PC-3 (cell line): ENCODE measurements around the gene GABRA6. TPM values are rescaled to one million over a fixed set of nuclear protein-coding genes. Genes with fewer than 3 reads are reported as not detected.

Source experiments
- ATAC-seq: fragments of 200-7000 bp; cut with Tn5 transposase; 2 replicates; pipeline ENCODE4 v1.9.1; 2020; ENCODE audit warnings: mild to moderate bottlenecking, moderate library complexity
- BruUV-seq: library from RNA; stranded (reverse); fragments of 400-500 nt; replicated peaks from 2 replicates; lab custom pipeline; 2021; lab: Mats Ljungman, UMichigan
- CTCF ChIA-PET: fragments of 300-600 bp; sonication (Branson Sonifier 250); formaldehyde crosslinking; loops from one replicate; lab custom pipeline; 2022; ENCODE audit warnings: antibody characterized with exemption; lab: Charles Lee
- POLR2A ChIA-PET: fragments of 300-600 bp; sonication (Branson Sonifier 250); formaldehyde crosslinking; loops from one replicate; lab custom pipeline; 2022; ENCODE audit warnings: antibody characterized with exemption; ENCODE audit not compliant: unreplicated experiment; lab: Charles Lee
- DNase-seq: peaks from one replicate; pipeline ENCODE4 v3.0.0-alpha.2; 2015
- H2AFZ ChIP-seq: fragments of 300-600 bp; sonication (generic); 2 replicates; pipeline ENCODE4 v1.6.0; 2016; ENCODE audit warnings: antibody characterized with exemption, low read length
- H3F3A ChIP-seq: fragments of 300-600 bp; sonication (generic); one replicate; pipeline ENCODE4 v1.6.0; 2017; ENCODE audit warnings: antibody characterized with exemption, low read length, control low read depth, mild to moderate bottlenecking; ENCODE audit not compliant: unreplicated experiment
- H3K27ac ChIP-seq: fragments of 300-600 bp; sonication (generic); 2 replicates; pipeline ENCODE4 v1.5.1; 2016; ENCODE audit warnings: mild to moderate bottlenecking, low read length
- H3K27me3 ChIP-seq: fragments of 300-600 bp; sonication (generic); 2 replicates; pipeline ENCODE4 v1.6.1; 2016; ENCODE audit warnings: low read length, mixed read lengths
- H3K36me3 ChIP-seq: fragments of 300-600 bp; sonication (generic); 2 replicates; pipeline ENCODE4 v1.6.1; 2016; ENCODE audit warnings: low read depth, mixed run types, low read length, mixed read lengths
- H3K4me1 ChIP-seq: fragments of 300-600 bp; sonication (generic); 2 replicates; pipeline ENCODE4 v1.5.1; 2016; ENCODE audit warnings: low read length; ENCODE audit not compliant: insufficient read depth
- H3K4me2 ChIP-seq: fragments of 300-600 bp; sonication (generic); 2 replicates; pipeline ENCODE4 v1.6.0; 2016; ENCODE audit warnings: low read length
- H3K4me3 ChIP-seq: fragments of 300-600 bp; sonication (generic); 2 replicates; pipeline ENCODE4 v1.5.1; 2016; ENCODE audit warnings: mild to moderate bottlenecking, low read length, mixed read lengths
- H3K79me2 ChIP-seq: fragments of 300-600 bp; sonication (generic); 2 replicates; pipeline ENCODE4 v1.6.1; 2017; ENCODE audit warnings: low read length, mixed read lengths
- H3K9ac ChIP-seq: fragments of 300-600 bp; sonication (generic); 2 replicates; pipeline ENCODE4 v1.6.0; 2016; ENCODE audit warnings: mild to moderate bottlenecking, low read length
- H3K9me2 ChIP-seq: fragments of 300-600 bp; sonication (generic); replicated peaks from 2 replicates; pipeline ENCODE4 v1.6.1; 2016; ENCODE audit warnings: mixed run types, low read length, mixed read lengths
- H3K9me3 ChIP-seq: fragments of 300-600 bp; sonication (generic); 2 replicates; pipeline ENCODE4 v1.6.1; 2016; ENCODE audit warnings: low read length, mixed read lengths
- H4K20me1 ChIP-seq: fragments of 300-600 bp; sonication (generic); 2 replicates; pipeline ENCODE4 v1.6.1; 2016; ENCODE audit warnings: low read length, mixed read lengths
- CTCF ChIP-seq: fragments of 300-600 bp; sonication (generic); conservative IDR thresholded peaks from 2 replicates; pipeline ENCODE4 v1.5.1; 2017; ENCODE audit warnings: antibody characterized with exemption, low read depth, mild to moderate bottlenecking, low read length
- EZH2 ChIP-seq: fragments of 300-600 bp; sonication (generic); IDR thresholded peaks from one replicate; pipeline ENCODE4 v1.6.1; 2017; ENCODE audit warnings: antibody characterized with exemption, mild to moderate bottlenecking, low read length; ENCODE audit not compliant: unreplicated experiment
- EZH2phosphoT487 ChIP-seq: fragments of 300-600 bp; sonication (generic); IDR thresholded peaks from 2 replicates; pipeline ENCODE4 v1.6.1; 2018; ENCODE audit warnings: mild to moderate bottlenecking, antibody characterized with exemption, low read length, borderline replicate concordance
- intact Hi-C: fragments of 100-400 bp; cut with micrococcal nuclease; formaldehyde crosslinking; loops from 2 replicates; pipeline ENCODE4 v1.9.0; 2023
- total RNA-seq: library from RNA; depleted of rRNA; stranded (reverse); fragments of >200 nt; gene quantifications from 2 replicates; pipeline ENCODE4 v1.2.3, GENCODE V29; 2014

GABRA6 gene
- total RNA-seq, 1 experiment from 2014 or later, result not detected

- Histone ChIP-seq H3K36me3 (no peaks in the 10 kb centered on the region), H3K4me3 (no peak overlapping the region), H3K9me2 (no peaks in the 10 kb centered on the region), H3K27me3 (no peaks in the 10 kb centered on the region), H4K20me1 (no peaks in the 10 kb centered on the region), H3K27ac (no peak overlapping the region), H3K79me2 (no peaks in the 10 kb centered on the region), H2AFZ (no peak overlapping the region), H3K4me1 (no peaks in the 10 kb centered on the region), H3K9ac (no peak overlapping the region), H3K4me2 (no peak overlapping the region), H3K9me3 (peaks cover 12% of the 10 kb centered on the region; the same call in 1 of the 2 replicates), H3F3A (no peaks in the 10 kb centered on the region)
- no TSS peak for BruUV-seq
- DNase-seq (no peak), ATAC-seq (no peak)
- ChIA-PET POLR2A (no interaction called here), CTCF (no interaction called here)
- intact Hi-C loops, result no loop called here
- TF ChIP-seq EZH2 (no peak), EZH2phosphoT487 (no peak), CTCF (no peak)
Measured at GRCh38 chr5:161709239-161709638, 23.7 kb downstream of the GABRA6 start.

- Histone ChIP-seq H3K9me3 (peaks cover 12% of the 10 kb centered on the region; the same call in 1 of the 2 replicates), H3K27me3 (no peaks in the 10 kb centered on the region), H2AFZ (no peak overlapping the region), H3K4me1 (no peaks in the 10 kb centered on the region), H3K9me2 (no peaks in the 10 kb centered on the region), H3K36me3 (no peaks in the 10 kb centered on the region), H3K27ac (no peak overlapping the region), H3K9ac (no peak overlapping the region), H4K20me1 (no peaks in the 10 kb centered on the region), H3K4me2 (no peak overlapping the region), H3F3A (no peaks in the 10 kb centered on the region), H3K4me3 (no peak overlapping the region), H3K79me2 (no peaks in the 10 kb centered on the region)
- ChIA-PET POLR2A (no interaction called here), CTCF (no interaction called here)
- DNase-seq (no peak), ATAC-seq (no peak)
- TF ChIP-seq CTCF (no peak), EZH2phosphoT487 (no peak), EZH2 (no peak)
- intact Hi-C loops, result no loop called here
- BruUV-seq, result no TSS peak
Measured at GRCh38 chr5:161713042-161713441, 27.5 kb downstream of the GABRA6 start.

- CTCF ChIA-PET, result no interaction called here
Measured at GRCh38 chr5:161719157-161719556, 33.6 kb downstream of the GABRA6 start.

More at GRCh38 chr5:161719157-161719556, 33.6 kb downstream of the GABRA6 start:
- no peak for TF ChIP-seq CTCF
- ATAC-seq (no peak), DNase-seq (no peak)
- Histone ChIP-seq H3K79me2 (no peaks in the 10 kb centered on the region), H3K9me3 (peaks cover 2% of the 10 kb centered on the region; the same call in 1 of the 2 replicates), H3F3A (no peaks in the 10 kb centered on the region), H3K9me2 (no peaks in the 10 kb centered on the region), H3K27me3 (no peaks in the 10 kb centered on the region), H2AFZ (no peak overlapping the region), H3K4me2 (no peak overlapping the region), H3K4me3 (no peak overlapping the region), H4K20me1 (no peaks in the 10 kb centered on the region), H3K27ac (no peak overlapping the region), H3K36me3 (no peaks in the 10 kb centered on the region), H3K9ac (no peak overlapping the region), H3K4me1 (no peaks in the 10 kb centered on the region)
- POLR2A ChIA-PET, result no interaction called here
- BruUV-seq, result no TSS peak
- intact Hi-C loops, result no loop called here
